Measurements from ENCODE around the gene PLEKHJ1. TPM values are rescaled to one million over a fixed set of nuclear protein-coding genes. Genes with fewer than 3 reads are reported as not detected.
A peak's percentile ranks its signal among the peaks of the same experiment; 100 is the strongest.
"Not testable (repeated sequence)": the region's sequence is repeated elsewhere in the genome, so short reads cannot be mapped to it uniquely, and the experiment has no call there.

Gene PLEKHJ1
- total RNA-seq: 100 to 1,000 TPM; 132 to 231 (median 189) TPM
- long read RNA-seq, donor 1, transcript PLEKHJ1-206 (5 exons, 1,311 nt): minor isoform, 9 of 215 reads
- long read RNA-seq, donor 1, transcript PLEKHJ1-213 (5 exons, 1,092 nt): minor isoform, 6 of 215 reads
- long read RNA-seq, donor 1, transcript PLEKHJ1-201 (6 exons, 1,206 nt): major isoform, 173 of 215 reads
- long read RNA-seq, donor 1, partial matches to known transcripts: 3 of 215 reads
- long read RNA-seq, donor 1, other reads (novel, unspliced or antisense): 17 of 215 reads
- long read RNA-seq, donor 2, transcript PLEKHJ1-201 (6 exons, 1,206 nt): major isoform, 305 of 344 reads
- long read RNA-seq, donor 2, transcript PLEKHJ1-206 (5 exons, 1,311 nt): minor isoform, 17 of 344 reads
- long read RNA-seq, donor 2, partial matches to known transcripts: 4 of 344 reads
- long read RNA-seq, donor 2, other reads (novel, unspliced or antisense): 11 of 344 reads

GRCh38 chr19:2236314-2237050 lies at the start of gene PLEKHJ1, which contains the start of gene SF3A2:
TSS of gene PLEKHJ1 (minus strand) at chr19:2236329. CDS start at chr19:2236248, 81 bp downstream.
TSS of gene SF3A2 (plus strand) at chr19:2236824. CDS start at chr19:2243419, 6,595 bp downstream.
- H3K4me3 ChIP-seq: peak within 1 kb of the TSS; percentile 92
- peak; percentile 100 for TF ChIP-seq CTCF (IDR thresholded peaks at IDR 0.05)
- H3K9me3 ChIP-seq: no peaks in the 10 kb centered on the region
- ATAC-seq (peak; percentile 88), DNase-seq (peak; percentile 93 to 100 (median 98))
- peaks cover 3% of the 10 kb centered on the region for H3K36me3 ChIP-seq (ENCODE audit: low read depth)
- H3K4me1 ChIP-seq (ENCODE audit: low read depth): peaks cover 49% of the 10 kb centered on the region
- intact Hi-C loops (cut with DNase I, micrococcal nuclease): loop anchor here (5.0 to 10.0 kb wide), 2 partner anchors 36 to 88 kb away; partner anchors contain the start of genes LSM7 (in 1 of the 2) and SPPL2B (in 1 of the 2)

GRCh38 chr19:2283835-2284507 lies 47.8 kb upstream of the PLEKHJ1 start:
- ATAC-seq: no peak
- Histone ChIP-seq H3K4me3 (no peak overlapping the region), H3K9me3 (no peaks in the 10 kb centered on the region), H3K4me1 (ENCODE audit: low read depth) (no peaks in the 10 kb centered on the region), H3K36me3 (ENCODE audit: low read depth) (no peaks in the 10 kb centered on the region)
- no peak for DNase-seq
- intact Hi-C loops (cut with DNase I, micrococcal nuclease): no loop called here
- TF ChIP-seq CTCF (IDR thresholded peaks at IDR 0.05): no peak

GRCh38 chr19:2282862-2283237 lies 46.7 kb upstream of the PLEKHJ1 start:
- no peak for DNase-seq
- TF ChIP-seq CTCF (IDR thresholded peaks at IDR 0.05): no peak
- H3K36me3 ChIP-seq (ENCODE audit: low read depth): no peaks in the 10 kb centered on the region
- H3K4me3 ChIP-seq: no peak overlapping the region
- intact Hi-C loops (cut with DNase I, micrococcal nuclease): no loop called here
- no peaks in the 10 kb centered on the region for H3K9me3 ChIP-seq
- no peak for ATAC-seq
- H3K4me1 ChIP-seq (ENCODE audit: low read depth): peaks cover 4% of the 10 kb centered on the region

- peak; percentile 65 for ATAC-seq
- Histone ChIP-seq H3K4me3 (no peak within 1 kb of the TSS), H3K4me1 (ENCODE audit: low read depth) (peaks cover 4% of the 10 kb centered on the region), H3K36me3 (ENCODE audit: low read depth) (no peaks in the 10 kb centered on the region), H3K9me3 (no peaks in the 10 kb centered on the region)
- no peak for TF ChIP-seq CTCF (IDR thresholded peaks at IDR 0.05)
- intact Hi-C loops (cut with DNase I, micrococcal nuclease): no loop called here
- peak; percentile 66 to 90 (median 74) for DNase-seq
These were observed 46.1 kb upstream of the PLEKHJ1 start, which contains the start of gene PEAK3 for GRCh38 chr19:2282062-2282861. TSS of gene PEAK3 (minus strand) at chr19:2282175. CDS start at chr19:2280931, 1,244 bp downstream.

- H3K4me3 ChIP-seq; intact Hi-C loops (cut with DNase I, micrococcal nuclease); DNase-seq; H3K4me1 ChIP-seq (ENCODE audit: low read depth); H3K9me3 ChIP-seq; H3K36me3 ChIP-seq (ENCODE audit: low read depth): not testable (repeated sequence)
- ATAC-seq: peak; percentile 3
These were observed 45.3 kb upstream of the PLEKHJ1 start for GRCh38 chr19:2281265-2282061.
